RWPE2 (cell line): ENCODE data around the gene MSL2.
"Not testable (repeated sequence)": the region's sequence is repeated elsewhere in the genome, so short reads cannot be mapped to it uniquely, and the experiment has no call there.

Experiments used
- ATAC-seq: fragments of 200-7000 bp; cut with Tn5 transposase; 3 replicates; pipeline ENCODE4 v1.9.1; 2021; ENCODE audit warnings: low read depth
- DNase-seq: peaks from one replicate; pipeline ENCODE4 v3.0.0-alpha.2; 2020; ENCODE audit warnings: low spot score
- H3K27ac ChIP-seq: fragments of 450-650 bp; 2 replicates; pipeline ENCODE4 v1.5.1; 2017; ENCODE audit warnings: mild to moderate bottlenecking; ENCODE audit not compliant: poor library complexity, severe bottlenecking
- H3K27me3 ChIP-seq: fragments of 250-450 bp; sonication (Bioruptor Pico); 2 replicates; pipeline ENCODE4 v1.5.1; 2021; ENCODE audit warnings: mild to moderate bottlenecking, moderate library complexity; ENCODE audit not compliant: insufficient read depth, poor library complexity, severe bottlenecking
- H3K36me3 ChIP-seq: fragments of 250-450 bp; sonication (Bioruptor Pico); 2 replicates; pipeline ENCODE4 v1.5.1; 2020; ENCODE audit warnings: low read depth, mild to moderate bottlenecking, moderate library complexity
- H3K4me1 ChIP-seq: fragments of 250-450 bp; sonication (Bioruptor Pico); 2 replicates; pipeline ENCODE4 v1.5.1; 2021; ENCODE audit warnings: mild to moderate bottlenecking, moderate library complexity; ENCODE audit not compliant: insufficient read depth, poor library complexity, severe bottlenecking
- H3K4me3 ChIP-seq: fragments of 250-450 bp; sonication (Bioruptor Pico); 2 replicates; pipeline ENCODE4 v1.5.1; 2021; ENCODE audit warnings: mild to moderate bottlenecking, moderate library complexity; ENCODE audit not compliant: severe bottlenecking
- H3K9me3 ChIP-seq: fragments of 250-450 bp; sonication (Bioruptor Pico); 2 replicates; pipeline ENCODE4 v1.5.1; 2021; ENCODE audit warnings: mild to moderate bottlenecking, moderate library complexity; ENCODE audit not compliant: severe bottlenecking
- TF ChIP-seq, protein P1 (sequence below): fragments of 450-650 bp; IDR thresholded peaks from one replicate; pipeline ENCODE4 v1.5.1; 2017; ENCODE audit warnings: mild to moderate bottlenecking, moderate library complexity; ENCODE audit not compliant: poor library complexity, severe bottlenecking

MSL2 gene

DNA sequence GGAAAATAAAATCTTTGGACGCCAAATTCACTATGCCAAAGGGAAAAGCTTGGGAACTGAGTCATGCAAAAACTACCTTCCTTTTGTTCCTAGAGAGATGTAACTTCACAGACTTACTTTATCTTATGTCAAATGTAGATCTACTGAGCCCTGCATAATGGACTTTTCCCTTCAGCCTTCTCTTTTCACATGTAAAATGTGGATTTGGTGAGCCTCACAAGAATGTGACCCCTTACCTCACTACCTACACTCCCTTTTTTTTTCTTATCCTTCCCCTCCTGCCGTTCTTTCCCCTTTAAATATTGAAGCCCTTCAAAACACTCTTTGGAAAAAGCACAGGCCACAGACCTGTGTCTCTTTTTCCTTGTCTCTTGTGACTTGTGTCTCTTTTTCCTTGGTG lies 40.0 kb upstream of the MSL2 start:
- TF ChIP-seq, protein P1, sequence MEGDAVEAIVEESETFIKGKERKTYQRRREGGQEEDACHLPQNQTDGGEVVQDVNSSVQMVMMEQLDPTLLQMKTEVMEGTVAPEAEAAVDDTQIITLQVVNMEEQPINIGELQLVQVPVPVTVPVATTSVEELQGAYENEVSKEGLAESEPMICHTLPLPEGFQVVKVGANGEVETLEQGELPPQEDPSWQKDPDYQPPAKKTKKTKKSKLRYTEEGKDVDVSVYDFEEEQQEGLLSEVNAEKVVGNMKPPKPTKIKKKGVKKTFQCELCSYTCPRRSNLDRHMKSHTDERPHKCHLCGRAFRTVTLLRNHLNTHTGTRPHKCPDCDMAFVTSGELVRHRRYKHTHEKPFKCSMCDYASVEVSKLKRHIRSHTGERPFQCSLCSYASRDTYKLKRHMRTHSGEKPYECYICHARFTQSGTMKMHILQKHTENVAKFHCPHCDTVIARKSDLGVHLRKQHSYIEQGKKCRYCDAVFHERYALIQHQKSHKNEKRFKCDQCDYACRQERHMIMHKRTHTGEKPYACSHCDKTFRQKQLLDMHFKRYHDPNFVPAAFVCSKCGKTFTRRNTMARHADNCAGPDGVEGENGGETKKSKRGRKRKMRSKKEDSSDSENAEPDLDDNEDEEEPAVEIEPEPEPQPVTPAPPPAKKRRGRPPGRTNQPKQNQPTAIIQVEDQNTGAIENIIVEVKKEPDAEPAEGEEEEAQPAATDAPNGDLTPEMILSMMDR = no peak
- no peaks in the 10 kb centered on the region for H3K36me3 ChIP-seq
- H3K4me1 ChIP-seq = no peaks in the 10 kb centered on the region
- no peaks in the 10 kb centered on the region for H3K9me3 ChIP-seq
- no peaks in the 10 kb centered on the region for H3K27me3 ChIP-seq
- no peak overlapping the region for H3K4me3 ChIP-seq
- DNase-seq (no peak), ATAC-seq (no peak)
- no peak overlapping the region for H3K27ac ChIP-seq

DNA sequence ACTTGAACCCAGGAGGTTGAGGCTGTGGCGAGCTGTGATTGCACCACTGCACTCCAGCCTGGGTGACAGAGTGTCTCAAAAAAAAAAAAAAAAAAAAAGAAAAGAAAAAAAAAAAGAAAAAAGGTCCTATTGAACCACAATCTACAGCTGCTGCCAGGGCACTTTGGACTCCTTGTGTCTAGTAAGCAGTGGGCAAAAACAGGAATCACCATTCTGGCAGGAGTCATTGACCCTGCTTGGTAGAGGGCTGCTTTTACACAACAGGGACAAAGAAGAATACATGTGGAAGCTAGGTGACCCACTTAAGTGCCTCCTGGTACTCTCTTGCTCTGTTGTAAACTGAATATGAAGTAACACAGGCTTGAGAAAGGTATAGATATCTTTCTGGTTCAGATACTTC lies 39.4 kb upstream of the MSL2 start:
- TF ChIP-seq, protein P1 = no peak
- no peak overlapping the region for H3K27ac ChIP-seq
- H3K4me1 ChIP-seq = no peaks in the 10 kb centered on the region
- no peaks in the 10 kb centered on the region for H3K27me3 ChIP-seq
- no peaks in the 10 kb centered on the region for H3K9me3 ChIP-seq
- H3K4me3 ChIP-seq = no peak overlapping the region
- no peaks in the 10 kb centered on the region for H3K36me3 ChIP-seq
- DNase-seq (no peak), ATAC-seq (no peak)

DNA sequence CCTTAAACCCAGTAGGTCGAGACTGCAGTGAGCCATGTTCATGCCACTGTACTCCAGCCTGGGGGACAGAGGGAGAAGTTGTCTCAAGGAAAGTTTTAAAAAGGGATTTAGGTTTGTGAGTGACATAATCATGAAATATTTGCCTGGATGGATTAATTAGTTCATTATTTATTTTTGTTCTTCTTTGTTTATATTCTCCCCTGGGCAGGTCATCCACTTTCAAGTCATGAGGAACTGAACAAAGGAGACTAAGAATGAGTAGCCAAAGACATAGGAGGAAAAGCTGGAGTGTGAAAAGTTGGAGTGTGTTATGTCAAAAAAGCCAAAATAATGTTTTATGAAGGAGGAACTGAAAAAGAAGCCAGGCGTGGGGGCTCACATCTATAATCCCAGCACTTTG lies 36.3 kb upstream of the MSL2 start:
- Histone ChIP-seq H3K4me3 (no peak overlapping the region), H3K4me1 (no peaks in the 10 kb centered on the region), H3K27me3 (no peaks in the 10 kb centered on the region), H3K27ac (no peak overlapping the region), H3K9me3 (no peaks in the 10 kb centered on the region), H3K36me3 (no peaks in the 10 kb centered on the region)
- DNase-seq (no peak), ATAC-seq (no peak)
- TF ChIP-seq, protein P1 = no peak

DNA sequence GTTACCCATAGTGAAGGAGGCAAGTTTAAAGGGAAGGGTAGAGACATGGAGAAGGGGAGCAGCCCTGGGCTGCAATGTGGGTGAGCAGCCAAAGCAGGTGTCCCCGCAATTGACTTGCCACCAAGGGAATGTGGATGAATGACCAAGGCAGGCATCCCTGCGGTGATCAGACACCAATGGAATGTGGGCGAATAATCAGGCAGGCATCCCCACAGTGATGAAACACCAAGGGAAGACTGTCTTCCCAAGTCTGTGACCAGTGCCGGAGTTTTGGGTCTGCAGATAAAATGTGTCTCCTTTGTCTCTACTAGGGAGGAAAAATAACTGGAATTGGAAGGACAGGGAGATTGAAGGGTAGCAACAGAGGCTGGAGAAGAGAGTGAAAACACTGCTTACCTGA lies 26.6 kb upstream of the MSL2 start:
- not testable (repeated sequence) for H3K4me3 ChIP-seq, DNase-seq, ATAC-seq

DNA sequence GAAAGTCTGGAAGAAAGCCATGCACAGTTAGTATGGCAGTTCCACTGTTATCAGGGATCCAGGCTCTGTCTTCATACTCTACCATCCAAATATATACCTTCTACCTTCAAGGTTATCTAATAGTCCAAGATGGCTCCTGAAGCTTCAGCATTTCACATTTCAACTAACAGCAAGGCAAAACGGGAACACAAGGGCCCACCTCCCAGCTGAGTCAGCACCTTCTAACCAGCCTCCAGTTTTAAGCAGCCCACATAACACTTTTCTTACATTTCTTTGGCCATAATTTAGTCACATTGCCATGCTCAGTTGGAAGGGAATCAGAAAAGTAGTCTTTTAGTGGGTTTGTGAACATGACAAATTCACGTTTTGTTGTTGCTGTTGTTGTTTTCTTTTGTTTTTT lies 15.4 kb upstream of the MSL2 start:
- TF ChIP-seq, protein P1 = no peak
- no peaks in the 10 kb centered on the region for H3K36me3 ChIP-seq
- H3K9me3 ChIP-seq = no peaks in the 10 kb centered on the region
- no peak overlapping the region for H3K27ac ChIP-seq
- DNase-seq = no peak
- no peaks in the 10 kb centered on the region for H3K27me3 ChIP-seq
- ATAC-seq = no peak
- H3K4me3 ChIP-seq = no peak overlapping the region
- no peaks in the 10 kb centered on the region for H3K4me1 ChIP-seq

More for the DNA sequence above, 26.6 kb upstream of the MSL2 start:
- not testable (repeated sequence) for H3K27ac ChIP-seq, H3K4me1 ChIP-seq, H3K36me3 ChIP-seq, H3K27me3 ChIP-seq, H3K9me3 ChIP-seq
